Measurements from ENCODE around the gene STAG2.
A peak's percentile ranks its signal among the peaks of the same experiment; 100 is the strongest.

STAG2 gene

DNA sequence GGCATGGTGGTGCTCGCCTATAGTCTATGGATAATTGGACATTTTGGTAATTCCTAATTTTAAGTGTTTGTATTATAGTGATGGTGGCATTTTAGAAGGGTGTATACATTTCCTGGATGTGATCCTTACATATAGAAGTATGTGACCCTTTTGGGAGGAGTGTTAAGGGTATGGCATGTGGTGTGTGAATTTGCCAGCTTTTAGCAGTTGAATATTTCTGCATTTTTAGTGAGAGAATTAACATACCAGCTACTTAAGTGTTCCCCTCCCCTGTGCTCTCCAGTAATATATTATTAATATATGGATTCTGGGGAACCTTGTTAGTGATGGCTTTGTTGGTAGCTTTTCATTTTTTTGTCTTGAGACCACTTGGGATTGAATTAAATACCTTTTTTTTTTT is 55.3 kb downstream of the STAG2 start:
- H3K4me1 ChIP-seq (ENCODE audit: control insufficient read depth in 1 of 2, insufficient read depth in 1 of 2, low read depth in 1 of 2, low read length in 1 of 2) = peaks cover 19 to 22% of the 10 kb centered on the region in 2 experiments
- H3K36me3 ChIP-seq = no peaks in the 10 kb centered on the region
- no peaks in the 10 kb centered on the region for H3K9me3 ChIP-seq
- H3K27me3 ChIP-seq = no peaks in the 10 kb centered on the region
- TF ChIP-seq, protein P1, sequence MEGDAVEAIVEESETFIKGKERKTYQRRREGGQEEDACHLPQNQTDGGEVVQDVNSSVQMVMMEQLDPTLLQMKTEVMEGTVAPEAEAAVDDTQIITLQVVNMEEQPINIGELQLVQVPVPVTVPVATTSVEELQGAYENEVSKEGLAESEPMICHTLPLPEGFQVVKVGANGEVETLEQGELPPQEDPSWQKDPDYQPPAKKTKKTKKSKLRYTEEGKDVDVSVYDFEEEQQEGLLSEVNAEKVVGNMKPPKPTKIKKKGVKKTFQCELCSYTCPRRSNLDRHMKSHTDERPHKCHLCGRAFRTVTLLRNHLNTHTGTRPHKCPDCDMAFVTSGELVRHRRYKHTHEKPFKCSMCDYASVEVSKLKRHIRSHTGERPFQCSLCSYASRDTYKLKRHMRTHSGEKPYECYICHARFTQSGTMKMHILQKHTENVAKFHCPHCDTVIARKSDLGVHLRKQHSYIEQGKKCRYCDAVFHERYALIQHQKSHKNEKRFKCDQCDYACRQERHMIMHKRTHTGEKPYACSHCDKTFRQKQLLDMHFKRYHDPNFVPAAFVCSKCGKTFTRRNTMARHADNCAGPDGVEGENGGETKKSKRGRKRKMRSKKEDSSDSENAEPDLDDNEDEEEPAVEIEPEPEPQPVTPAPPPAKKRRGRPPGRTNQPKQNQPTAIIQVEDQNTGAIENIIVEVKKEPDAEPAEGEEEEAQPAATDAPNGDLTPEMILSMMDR (IDR thresholded peaks at IDR 0.05) = no peak
- H3K27ac ChIP-seq = no peak overlapping the region
- no peak overlapping the region for H3K4me3 ChIP-seq (ENCODE audit: low read depth in 1 of 2, low read length in 1 of 2)

DNA sequence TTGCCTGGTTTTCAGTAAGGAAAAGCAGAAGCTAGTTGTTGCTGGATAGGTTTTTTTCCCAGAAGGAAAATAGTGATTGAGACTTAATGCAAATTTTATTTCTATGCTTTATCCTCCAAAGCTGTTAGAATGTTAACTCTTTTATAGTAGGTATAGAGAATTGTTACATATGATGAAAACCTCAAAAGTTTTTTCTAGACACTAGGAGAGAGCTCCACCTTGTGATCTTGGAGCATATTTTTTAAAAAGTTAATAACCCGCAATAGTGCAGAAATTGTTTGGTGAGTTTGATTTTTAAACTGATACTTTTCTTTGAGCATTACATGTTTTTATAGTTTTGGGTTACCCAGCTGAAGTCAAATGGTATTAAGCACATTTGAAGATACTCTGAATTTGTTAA is 56.5 kb downstream of the STAG2 start:
- Histone ChIP-seq H3K27ac (no peak overlapping the region), H3K4me3 (ENCODE audit: low read depth in 1 of 2, low read length in 1 of 2) (no peak overlapping the region), H3K9me3 (no peaks in the 10 kb centered on the region), H3K36me3 (no peaks in the 10 kb centered on the region), H3K4me1 (ENCODE audit: control insufficient read depth in 1 of 2, insufficient read depth in 1 of 2, low read depth in 1 of 2, low read length in 1 of 2) (peaks cover 8 to 10% of the 10 kb centered on the region in 2 experiments), H3K27me3 (no peaks in the 10 kb centered on the region)
- TF ChIP-seq, protein P1 (IDR thresholded peaks at IDR 0.05) = no peak

DNA sequence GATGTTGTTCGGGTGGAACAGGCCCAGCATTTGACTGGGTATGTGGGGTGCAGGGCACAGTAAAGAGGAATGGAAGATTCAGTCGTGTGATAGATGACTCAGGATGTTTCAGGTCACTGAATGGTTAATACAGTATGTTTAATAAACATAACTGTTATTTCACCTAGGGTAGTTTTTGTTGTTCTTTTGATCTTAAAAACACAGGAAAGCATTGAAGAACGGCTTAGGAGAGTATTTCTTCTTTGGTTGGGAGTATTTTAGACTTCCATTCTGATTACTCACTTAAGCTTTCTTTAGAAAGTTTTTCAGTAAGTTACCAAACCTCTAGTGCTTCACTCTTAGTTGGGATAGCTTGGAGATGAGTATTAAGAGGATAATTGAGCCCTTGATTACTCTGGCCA is 62.3 kb downstream of the STAG2 start:
- H3K27ac ChIP-seq = peak overlapping the region; percentile 41
- H3K9me3 ChIP-seq = no peaks in the 10 kb centered on the region
- TF ChIP-seq, protein P1 (IDR thresholded peaks at IDR 0.05) = no peak
- peaks cover 10% of the 10 kb centered on the region for H3K36me3 ChIP-seq
- no peaks in the 10 kb centered on the region for H3K27me3 ChIP-seq
- no peak overlapping the region for H3K4me3 ChIP-seq (ENCODE audit: low read depth in 1 of 2, low read length in 1 of 2)
- H3K4me1 ChIP-seq (ENCODE audit: control insufficient read depth in 1 of 2, insufficient read depth in 1 of 2, low read depth in 1 of 2, low read length in 1 of 2) = peaks cover 0 to 2% of the 10 kb centered on the region in 2 experiments

DNA sequence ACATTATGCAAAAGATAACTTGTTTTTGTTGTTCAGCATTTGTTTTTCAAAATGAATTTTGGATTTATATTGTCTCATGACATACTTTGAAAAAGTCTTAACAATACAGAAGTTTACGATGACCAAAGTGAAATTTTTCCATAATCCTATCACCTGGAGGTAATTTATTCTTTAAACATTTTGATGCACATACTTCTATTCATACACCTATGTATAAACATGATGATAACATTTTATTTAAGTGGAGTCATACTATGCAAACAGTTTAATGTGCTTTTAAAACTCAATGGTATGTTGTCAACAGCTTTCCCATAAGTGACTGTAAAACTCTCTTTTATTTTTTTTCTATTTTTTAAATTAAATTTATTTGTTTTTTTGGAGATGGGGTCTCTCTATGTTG is 65.0 kb downstream of the STAG2 start:
- Histone ChIP-seq H3K27me3 (no peaks in the 10 kb centered on the region), H3K27ac (no peak overlapping the region), H3K36me3 (peaks cover 10% of the 10 kb centered on the region), H3K4me3 (ENCODE audit: low read depth in 1 of 2, low read length in 1 of 2) (no peak overlapping the region), H3K4me1 (ENCODE audit: control insufficient read depth in 1 of 2, insufficient read depth in 1 of 2, low read depth in 1 of 2, low read length in 1 of 2) (peaks cover 0 to 2% of the 10 kb centered on the region in 2 experiments), H3K9me3 (no peaks in the 10 kb centered on the region)
- TF ChIP-seq, protein P1 (IDR thresholded peaks at IDR 0.05) = no peak

DNA sequence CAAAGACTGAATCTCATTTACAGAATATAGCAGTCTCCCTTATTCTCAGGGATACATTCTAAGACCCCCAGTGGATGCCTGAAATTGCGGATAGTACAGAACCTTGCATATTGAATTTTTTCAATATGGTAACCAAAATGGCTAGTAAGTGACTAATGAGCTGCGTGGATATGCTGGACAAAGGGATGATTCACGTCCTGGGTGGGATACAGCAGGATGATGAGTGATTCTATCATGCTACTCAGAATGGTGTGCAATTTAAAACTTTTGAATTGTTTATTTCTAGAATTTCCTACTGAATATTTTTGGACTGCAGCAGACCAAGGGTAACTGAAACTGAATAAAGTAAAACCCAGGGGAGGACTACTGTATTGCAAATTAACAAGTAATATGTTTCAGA is 66.7 kb downstream of the STAG2 start:
- H3K9me3 ChIP-seq = no peaks in the 10 kb centered on the region
- no peaks in the 10 kb centered on the region for H3K4me1 ChIP-seq (ENCODE audit: control insufficient read depth in 1 of 2, insufficient read depth in 1 of 2, low read depth in 1 of 2, low read length in 1 of 2)
- no peak overlapping the region for H3K4me3 ChIP-seq (ENCODE audit: low read depth in 1 of 2, low read length in 1 of 2)
- no peaks in the 10 kb centered on the region for H3K27me3 ChIP-seq
- TF ChIP-seq, protein P1 (IDR thresholded peaks at IDR 0.05) = no peak
- peaks cover 23% of the 10 kb centered on the region for H3K36me3 ChIP-seq
- no peak overlapping the region for H3K27ac ChIP-seq

DNA sequence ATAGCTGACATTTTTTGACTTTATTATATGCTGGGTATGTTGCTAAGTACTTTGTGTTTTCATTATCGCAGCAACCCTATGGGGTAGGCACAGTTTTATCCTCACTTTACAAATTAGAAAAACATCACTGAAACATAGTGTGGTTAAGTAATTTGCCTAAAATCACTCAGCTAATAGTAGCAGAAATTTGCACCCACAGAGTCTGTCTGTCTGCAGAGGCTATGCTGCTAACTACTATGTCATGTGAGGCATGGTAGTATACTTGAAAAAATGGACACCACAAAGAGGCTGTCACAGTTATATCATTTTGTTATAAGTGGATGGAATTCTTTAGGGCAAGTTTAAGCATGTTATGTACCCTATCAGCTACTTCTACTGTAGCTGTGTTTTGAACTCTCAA is 69.0 kb downstream of the STAG2 start:
- peak overlapping the region; percentile 13 for H3K27ac ChIP-seq
- peaks cover 13% of the 10 kb centered on the region for H3K36me3 ChIP-seq

More for the DNA sequence above, 69.0 kb downstream of the STAG2 start:
- Histone ChIP-seq H3K27me3 (no peaks in the 10 kb centered on the region), H3K4me1 (ENCODE audit: control insufficient read depth in 1 of 2, insufficient read depth in 1 of 2, low read depth in 1 of 2, low read length in 1 of 2) (no peaks in the 10 kb centered on the region), H3K4me3 (ENCODE audit: low read depth in 1 of 2, low read length in 1 of 2) (no peak overlapping the region), H3K9me3 (no peaks in the 10 kb centered on the region)
- TF ChIP-seq, protein P1 (IDR thresholded peaks at IDR 0.05) = no peak

All from neutrophil (primary cell).